OCI-LY1 (cell line): ENCODE measurements around the gene ARID3C.

Experiments
- EZH2 ChIP-seq: fragments of 200-600 bp; sonication (generic), shearing (Covaris generic); IDR thresholded peaks from 2 replicates; pipeline ENCODE4 v1.8.0; 2017; ENCODE audit warnings: borderline replicate concordance, mixed run types, mild to moderate bottlenecking, antibody characterized with exemption, low read length, moderate library complexity, mixed read lengths
- TF ChIP-seq, protein P1 (sequence below): fragments of 200-600 bp; sonication (generic), shearing (Covaris generic); IDR thresholded peaks from 2 replicates; pipeline ENCODE4 v1.5.1; 2017; ENCODE audit warnings: mild to moderate bottlenecking, antibody characterized with exemption, low read length, moderate library complexity, mixed read lengths

DNA sequence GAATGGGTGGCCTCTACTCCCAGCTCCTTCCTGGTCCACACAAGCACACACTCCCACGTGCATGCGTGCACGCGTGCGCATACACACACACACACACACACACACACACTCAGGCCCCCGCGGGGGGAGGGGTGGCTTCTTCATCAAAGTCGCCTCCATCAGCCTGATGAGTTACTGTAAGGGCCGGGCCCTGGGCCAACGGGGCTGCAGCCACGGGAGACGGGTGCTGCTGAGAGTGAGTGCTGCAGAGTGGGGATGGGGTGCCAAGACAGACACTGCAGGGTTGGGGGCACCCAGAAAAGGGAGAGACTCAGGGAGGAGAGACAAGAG is 57.4 kb downstream of the ARID3C start:
- TF ChIP-seq, protein P1, sequence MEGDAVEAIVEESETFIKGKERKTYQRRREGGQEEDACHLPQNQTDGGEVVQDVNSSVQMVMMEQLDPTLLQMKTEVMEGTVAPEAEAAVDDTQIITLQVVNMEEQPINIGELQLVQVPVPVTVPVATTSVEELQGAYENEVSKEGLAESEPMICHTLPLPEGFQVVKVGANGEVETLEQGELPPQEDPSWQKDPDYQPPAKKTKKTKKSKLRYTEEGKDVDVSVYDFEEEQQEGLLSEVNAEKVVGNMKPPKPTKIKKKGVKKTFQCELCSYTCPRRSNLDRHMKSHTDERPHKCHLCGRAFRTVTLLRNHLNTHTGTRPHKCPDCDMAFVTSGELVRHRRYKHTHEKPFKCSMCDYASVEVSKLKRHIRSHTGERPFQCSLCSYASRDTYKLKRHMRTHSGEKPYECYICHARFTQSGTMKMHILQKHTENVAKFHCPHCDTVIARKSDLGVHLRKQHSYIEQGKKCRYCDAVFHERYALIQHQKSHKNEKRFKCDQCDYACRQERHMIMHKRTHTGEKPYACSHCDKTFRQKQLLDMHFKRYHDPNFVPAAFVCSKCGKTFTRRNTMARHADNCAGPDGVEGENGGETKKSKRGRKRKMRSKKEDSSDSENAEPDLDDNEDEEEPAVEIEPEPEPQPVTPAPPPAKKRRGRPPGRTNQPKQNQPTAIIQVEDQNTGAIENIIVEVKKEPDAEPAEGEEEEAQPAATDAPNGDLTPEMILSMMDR = no peak
- no peak for TF ChIP-seq EZH2
